ENCODE data around the gene VPS16.

DNA sequence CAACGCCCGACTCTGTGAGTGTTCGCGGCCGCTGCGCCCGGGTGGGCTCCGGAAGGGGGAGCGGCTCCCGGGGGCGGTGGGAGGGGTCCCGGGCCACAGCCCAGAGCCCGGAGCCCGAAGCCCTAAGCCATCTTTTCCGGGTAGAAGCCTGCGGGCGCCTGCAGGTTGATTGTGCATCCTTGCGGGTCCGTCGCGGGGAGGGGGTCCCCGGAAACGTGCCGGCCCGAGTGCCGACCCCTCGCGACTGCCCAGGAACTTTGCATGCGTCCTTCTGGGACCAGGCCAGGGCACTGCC is 33.1 kb downstream of the VPS16 start:
- TF ChIP-seq, protein P1, sequence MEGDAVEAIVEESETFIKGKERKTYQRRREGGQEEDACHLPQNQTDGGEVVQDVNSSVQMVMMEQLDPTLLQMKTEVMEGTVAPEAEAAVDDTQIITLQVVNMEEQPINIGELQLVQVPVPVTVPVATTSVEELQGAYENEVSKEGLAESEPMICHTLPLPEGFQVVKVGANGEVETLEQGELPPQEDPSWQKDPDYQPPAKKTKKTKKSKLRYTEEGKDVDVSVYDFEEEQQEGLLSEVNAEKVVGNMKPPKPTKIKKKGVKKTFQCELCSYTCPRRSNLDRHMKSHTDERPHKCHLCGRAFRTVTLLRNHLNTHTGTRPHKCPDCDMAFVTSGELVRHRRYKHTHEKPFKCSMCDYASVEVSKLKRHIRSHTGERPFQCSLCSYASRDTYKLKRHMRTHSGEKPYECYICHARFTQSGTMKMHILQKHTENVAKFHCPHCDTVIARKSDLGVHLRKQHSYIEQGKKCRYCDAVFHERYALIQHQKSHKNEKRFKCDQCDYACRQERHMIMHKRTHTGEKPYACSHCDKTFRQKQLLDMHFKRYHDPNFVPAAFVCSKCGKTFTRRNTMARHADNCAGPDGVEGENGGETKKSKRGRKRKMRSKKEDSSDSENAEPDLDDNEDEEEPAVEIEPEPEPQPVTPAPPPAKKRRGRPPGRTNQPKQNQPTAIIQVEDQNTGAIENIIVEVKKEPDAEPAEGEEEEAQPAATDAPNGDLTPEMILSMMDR (IDR thresholded peaks at IDR 0.05): no peak
- TF ChIP-seq POLR2A (IDR thresholded peaks at IDR 0.05) (no peak), EP300 (IDR thresholded peaks at IDR 0.05; ENCODE audit: low read depth) (no peak), POLR2AphosphoS5 (IDR thresholded peaks at IDR 0.05) (no peak)

Data from transverse colon (tissue), 4 donors.